HG03565 (cell line): ENCODE results near the gene ZNF526.

Experiments used
- ATAC-seq: cut with Tn5 transposase; IDR thresholded peaks from one replicate; pipeline ENCODE4 v1.9.1; 2021; ENCODE audit warnings: mild to moderate bottlenecking, moderate library complexity; ENCODE audit not compliant: unreplicated experiment

Gene ZNF526, protein sequence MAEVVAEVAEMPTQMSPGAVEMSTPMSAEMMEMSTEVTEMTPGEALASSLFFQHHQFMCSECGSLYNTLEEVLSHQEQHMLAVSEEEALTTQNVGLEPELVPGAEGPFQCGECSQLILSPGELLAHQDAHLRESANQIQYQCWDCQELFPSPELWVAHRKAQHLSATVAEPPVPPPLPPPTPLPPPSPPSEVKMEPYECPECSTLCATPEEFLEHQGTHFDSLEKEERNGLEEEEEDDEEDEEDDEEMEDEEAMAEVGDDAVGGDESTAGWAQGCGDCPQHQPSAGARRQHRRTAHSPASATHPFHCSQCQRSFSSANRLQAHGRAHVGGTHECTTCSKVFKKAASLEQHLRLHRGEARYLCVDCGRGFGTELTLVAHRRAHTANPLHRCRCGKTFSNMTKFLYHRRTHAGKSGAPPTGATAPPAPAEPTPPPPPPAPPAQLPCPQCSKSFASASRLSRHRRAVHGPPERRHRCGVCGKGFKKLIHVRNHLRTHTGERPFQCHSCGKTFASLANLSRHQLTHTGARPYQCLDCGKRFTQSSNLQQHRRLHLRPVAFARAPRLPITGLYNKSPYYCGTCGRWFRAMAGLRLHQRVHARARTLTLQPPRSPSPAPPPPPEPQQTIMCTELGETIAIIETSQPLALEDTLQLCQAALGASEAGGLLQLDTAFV

DNA sequence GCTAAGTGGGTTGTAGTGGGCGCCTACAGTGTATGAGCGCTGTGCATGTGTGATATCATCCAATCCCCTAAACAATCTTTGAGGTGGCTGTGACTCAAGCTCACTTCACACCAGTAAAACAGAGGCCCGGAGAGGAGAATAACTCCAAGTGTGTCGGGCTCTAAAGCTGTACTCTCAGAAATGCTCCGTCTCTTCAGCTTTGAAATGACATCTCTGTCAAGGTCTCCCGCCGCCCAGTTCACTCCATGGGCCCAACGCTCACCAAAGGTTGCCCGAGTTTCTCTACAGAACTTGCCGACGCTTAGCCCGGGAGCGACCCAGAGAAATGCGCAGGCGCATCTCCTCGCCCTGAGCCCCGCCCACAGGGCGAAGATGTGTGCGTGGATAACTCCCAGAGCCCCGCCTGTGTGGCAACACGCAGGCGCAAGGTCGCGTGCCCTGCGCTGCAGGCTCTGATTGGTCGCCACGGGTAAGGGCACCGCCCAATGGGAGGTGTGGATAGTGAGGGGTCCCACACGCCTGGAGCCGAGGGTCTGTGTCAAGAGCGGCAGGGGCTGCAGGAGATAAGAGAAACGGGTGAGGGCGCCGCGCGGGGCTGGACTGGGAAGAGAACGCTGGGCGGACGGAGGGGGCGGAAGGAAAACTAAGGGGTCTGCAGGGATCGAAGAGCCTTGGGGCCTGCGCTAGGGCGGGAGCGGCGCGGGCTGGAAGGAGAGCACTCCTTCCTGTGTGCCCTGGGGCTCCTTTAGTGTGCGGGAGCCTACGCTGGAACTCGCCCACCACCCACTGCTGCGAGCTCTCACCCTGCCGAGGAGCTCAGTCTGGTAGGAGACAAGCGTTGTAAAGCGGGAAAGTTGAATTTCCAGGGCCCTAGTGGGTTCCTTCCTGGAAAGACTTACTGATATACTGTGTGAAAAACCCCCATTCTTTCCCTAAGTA lies at the start of gene ZNF526:
Gene ZNF526 (plus strand): TSS at position 501 of the 939 bp plus-strand sequence. CDS start 4,092 bp downstream, outside the sequence.
- ATAC-seq: peak; percentile 68

DNA sequence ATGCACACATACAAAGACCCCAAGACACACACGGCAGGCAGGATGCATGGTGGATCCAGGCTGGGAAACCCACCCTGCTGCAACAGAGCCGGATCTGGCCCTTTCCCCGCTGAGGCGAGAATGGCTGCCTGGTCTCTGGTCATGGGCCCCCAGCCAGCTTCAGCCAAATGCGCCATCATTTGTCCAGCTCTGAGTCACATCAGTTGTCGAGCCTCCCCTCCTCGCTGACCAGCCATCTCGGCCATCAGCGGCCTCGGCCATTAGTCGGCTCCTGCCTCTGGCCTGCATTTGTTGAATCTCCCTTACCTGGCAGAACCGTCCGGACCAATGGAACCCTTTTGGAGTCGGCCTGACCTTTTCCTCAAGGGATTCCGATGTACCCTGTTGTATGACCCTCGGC lies 49.4 kb upstream of the ZNF526 start:
- ATAC-seq: no peak

DNA sequence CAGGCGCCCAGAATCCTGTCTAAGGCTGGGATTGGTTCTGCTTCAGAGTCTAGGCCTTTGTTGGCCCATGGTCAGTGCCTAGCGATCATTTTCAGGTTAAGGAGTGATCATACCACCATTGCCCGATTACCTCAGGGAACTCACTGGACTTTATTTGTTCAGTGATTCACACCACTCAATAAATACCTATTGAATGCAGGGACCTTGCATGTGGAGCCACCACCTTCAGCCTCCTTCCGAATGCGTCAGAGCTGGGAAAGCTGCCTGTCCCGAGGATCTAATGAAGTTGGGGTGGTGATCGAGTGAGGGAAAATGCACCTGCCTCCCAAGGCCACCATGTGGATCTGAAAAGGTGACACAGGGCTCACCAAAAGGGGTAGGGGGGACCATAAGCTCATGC lies 47.9 kb upstream of the ZNF526 start:
- ATAC-seq: no peak

DNA sequence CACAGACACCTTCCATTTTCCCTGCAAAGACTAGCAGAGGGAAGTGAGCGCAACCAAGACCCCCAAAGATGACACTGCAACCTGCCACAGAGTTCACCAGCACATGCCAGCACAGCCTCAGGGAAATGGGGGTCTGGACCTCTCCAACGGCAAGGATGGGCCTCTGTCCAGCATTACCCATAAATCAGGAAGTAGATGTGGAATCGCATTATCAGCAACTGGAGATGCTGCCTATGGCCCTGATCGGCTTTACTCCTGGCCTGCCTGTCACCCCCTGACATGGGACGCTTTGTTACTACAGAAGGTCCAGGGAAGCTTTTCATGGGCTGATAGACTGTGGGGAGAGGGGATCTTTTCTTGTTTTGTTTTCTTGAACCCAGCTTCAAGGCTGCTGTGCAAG lies 46.4 kb upstream of the ZNF526 start:
- no peak for ATAC-seq

DNA sequence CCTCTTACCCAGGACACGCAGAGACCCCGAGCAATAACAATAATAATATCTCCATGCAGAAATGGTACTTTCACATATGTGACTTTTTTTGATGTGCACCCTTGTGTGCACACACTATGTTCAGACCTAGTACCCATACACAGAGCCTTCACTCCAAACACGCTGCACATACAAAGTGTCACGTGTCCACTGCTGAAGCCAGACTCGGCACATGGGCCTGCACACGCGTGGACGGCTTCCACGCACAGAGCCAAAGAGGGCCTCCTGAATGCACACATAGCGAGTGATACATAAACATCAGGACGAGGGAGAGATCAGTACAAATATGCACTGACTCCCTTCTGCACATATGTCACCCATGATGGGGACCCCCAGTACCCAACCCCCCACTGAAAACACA lies 45.9 kb upstream of the ZNF526 start:
- ATAC-seq: no peak

DNA sequence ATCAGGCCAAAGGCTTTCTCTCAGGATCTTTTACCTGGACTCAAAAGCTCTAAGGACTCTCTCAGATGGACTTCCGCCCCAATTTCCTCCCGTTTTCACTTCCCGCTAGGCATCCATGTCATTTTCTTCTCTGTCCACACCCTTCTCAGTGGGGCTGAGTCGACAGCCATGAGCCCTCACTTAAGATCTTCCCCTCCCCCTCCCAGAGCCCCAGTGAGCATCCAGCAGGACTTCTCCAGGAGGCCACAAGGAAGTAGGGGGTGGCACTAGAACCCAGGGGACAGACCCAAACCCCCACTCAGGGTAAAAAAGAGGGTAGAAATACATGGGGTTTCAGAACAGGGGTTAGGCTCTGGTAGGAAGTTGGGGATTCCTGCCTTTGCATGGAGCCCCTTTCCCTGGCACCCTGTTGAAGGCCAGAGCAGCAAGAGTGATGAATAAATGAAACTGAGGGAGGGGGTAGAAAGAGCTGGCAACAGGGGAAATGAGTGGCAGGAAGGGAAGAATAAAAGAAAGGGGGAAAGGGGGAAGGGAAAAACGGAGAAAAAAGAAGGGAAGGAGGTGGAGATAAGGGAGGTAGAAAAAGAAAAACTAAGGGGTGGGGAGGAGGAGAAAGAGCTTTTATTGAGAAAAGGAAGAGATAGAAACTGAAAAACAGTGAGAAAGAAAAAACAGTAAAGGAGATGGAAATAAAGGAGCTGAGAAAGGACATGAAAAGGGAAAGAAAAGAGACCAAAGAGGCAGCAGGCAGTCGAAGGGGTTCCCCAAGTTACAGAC lies 45.0 kb upstream of the ZNF526 start:
- ATAC-seq: no peak

DNA sequence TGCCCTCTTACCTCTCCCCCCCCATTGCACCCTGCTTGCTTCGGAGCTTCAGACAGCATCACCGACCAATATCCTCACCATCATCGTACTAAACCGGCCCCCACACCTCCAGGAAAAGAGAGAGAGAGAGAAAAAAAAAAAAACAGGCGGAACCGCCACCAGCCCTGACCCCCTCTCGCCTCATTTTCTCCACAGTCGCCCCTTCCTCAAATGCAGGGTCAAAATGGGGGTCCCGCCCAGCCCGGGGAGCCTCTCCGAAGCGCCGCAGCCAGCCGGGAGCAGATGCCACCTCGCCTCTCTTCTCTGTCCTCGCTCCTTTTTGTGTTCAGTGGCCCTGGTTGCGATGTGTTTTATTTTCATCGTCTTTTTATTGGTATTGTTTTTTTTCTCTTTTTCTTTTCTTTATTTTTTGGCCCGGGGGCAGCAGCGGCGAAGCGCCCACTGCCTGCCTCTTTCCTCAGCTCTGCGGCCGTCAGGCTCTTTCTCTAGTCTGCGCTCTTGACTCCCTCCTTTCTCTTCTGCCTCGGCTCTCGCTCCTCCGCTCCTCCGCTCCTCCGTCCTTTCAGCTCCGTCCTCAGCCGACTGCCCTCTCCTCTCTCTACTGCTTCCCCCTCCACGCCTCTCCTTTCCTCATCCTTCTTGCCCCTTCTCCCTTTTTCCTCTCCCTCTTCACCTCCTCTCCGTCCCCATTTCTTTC lies 44.0 kb upstream of the ZNF526 start:
- ATAC-seq: no peak

DNA sequence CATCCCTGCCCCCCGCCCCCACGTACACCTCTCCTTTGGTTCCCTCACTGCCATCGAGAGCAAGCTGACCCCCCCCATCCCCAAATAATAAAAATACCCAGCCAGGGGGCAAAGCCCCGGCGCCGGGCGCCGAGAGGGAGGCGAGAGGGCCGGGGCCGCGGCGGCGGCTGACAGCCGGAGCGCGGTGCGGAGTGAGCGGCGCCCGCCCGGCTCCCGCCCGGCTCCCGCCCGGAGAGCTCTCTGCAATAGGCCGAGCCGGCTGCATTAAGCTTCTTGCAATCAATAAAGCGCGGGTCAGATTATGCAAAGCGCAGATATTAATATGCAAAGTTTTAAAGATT lies 43.5 kb upstream of the ZNF526 start:
- no peak for ATAC-seq

DNA sequence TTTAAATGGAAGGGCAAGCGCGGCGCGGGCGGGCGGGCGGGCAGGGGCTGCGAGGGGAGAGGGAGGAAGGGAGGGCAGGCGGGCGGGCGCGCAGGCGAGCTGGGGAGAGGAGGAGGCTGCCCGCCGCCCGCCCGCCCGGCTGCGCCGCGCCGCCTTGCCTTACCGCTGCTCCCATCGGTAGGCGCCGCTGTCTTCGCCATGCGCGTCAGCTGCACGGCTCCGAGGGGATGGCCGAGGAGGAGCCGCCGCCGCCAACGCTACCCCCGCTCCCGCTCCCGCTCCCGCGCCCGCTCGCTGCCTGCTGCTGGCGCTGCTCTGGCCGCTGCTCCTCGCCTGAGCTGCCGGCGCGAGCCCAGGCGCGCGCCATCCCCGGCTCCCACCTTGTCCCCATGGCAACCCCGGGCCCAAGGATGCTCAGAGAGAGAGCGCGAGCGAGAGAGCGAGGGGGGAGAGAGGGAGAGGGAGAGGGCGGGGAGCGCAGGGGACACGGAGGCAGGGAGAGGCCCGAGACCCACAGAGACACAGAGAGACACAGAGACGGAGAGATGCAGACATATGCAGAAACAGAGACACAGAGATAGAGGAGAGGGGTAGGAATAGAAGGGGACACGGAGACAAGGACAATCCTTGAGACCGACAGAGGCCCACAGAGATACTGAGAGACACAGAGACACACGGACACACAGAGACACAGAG lies 43.0 kb upstream of the ZNF526 start:
- no peak for ATAC-seq

DNA sequence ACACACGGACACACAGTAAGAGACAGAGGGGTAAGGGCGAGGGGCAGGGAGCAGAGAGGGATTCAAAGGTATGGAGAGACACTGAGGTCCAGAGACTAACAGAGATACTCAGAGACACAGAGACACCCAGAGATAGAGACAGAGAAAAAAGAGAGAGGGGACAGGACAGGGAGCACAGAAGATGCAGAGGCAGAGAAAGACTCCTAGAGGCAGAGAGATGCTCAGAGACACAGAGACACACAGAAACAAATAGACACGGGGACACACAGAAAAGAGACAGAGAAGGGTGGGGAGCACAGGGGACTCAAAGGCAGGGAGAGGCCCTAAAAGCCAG lies 42.5 kb upstream of the ZNF526 start:
- no peak for ATAC-seq

DNA sequence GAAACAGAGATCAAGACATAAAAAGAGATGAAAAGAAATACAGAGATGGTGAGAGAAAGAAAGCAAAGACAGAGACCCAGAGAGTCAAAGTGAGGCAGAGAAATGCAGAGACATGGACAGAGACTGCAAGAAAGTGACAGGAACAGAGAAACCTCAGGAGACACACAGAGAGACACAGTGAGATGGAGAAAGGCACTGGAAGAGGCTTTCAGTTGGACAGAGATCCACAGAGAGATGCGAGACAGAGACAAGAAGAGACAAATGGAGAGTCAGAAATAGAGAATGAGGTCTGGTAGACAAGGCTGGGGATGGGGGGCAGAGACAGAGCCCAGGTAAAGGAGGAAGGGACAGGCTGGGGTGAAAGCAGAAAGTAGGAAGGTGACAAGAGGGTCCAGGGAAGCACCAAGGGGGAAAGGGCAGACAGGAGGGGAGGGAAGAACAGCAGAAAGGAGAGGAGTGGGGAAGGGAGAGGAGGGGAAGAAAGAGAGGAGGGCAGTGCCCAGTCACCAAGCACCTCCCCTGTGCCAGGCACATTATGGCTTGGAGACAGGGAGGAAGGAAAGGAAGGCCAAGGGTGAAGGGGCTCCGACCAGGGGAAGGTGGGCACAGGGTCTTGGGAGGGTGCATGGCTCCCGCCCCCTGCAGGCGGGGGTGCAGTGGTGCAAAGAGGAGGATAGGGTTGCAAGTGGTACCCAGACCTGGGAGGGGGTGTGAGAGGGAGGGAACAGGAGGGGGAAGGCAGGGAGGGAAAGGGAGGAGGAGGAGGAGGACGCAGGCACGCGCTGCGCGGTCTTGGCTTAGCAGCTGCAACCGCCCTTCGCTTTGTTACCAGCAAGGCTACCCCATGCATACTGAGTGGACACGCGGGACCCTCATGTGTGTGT lies 41.1 kb upstream of the ZNF526 start:
- no peak for ATAC-seq

DNA sequence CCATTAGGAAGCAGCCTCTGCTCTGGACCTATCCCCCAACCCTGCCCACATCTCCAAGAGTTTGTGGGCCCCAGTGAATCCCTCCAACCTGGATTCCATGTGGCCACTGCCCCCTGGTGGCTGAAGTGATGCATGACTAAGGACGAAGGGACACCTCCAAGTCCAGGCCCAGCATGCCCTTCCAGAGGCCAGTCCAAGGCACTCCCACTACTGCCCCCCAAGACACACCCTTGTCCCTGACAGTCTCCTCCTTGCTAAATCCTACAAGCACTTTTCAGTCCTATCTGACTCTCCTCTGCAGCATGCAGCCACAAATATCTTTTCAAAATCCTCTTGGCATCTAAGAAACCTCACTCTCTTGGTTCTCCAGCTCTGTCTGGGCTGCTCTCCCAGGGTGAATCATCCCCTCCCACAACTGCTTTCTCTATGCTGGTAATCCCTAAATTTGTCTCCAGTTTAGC lies 35.7 kb upstream of the ZNF526 start:
- no peak for ATAC-seq

DNA sequence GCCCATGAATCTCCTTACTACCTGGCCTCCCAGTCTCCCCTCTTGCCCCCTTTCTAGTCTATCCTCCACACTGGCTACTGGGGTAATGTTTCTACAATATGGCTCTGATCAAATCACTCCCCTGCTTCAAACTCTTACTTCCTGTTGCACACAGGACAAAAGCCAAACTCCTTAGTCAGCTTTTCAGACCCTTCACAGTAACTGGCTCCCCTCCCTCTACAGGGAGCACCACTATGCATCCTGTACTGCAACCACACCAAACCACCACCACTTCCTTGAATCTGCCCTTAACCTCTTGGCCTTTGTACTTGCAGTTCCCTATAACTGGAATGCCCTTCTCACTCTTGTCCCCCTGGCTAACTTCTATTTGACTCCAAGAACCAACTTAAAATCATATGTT lies 34.8 kb upstream of the ZNF526 start:
- ATAC-seq: no peak

DNA sequence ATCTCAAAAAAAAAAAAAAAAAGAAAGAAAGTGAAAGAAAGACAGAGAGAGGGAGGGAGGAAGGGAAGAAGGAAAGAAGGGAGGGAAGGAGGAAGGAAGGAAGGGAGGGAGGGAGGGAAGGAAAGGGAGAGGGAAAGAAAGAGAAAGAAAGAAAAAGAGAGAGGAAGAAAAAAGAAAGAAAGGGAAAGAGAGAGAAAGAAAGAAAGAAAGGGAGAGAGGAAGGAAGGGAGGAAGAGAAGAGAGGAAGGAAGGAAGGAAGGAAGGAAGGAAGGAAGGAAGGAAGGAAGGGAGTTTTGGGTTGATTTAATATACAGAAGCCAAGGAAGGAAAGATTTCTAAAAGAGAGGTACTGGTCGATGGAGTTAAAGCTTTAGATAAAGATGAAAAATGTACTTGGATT lies 31.4 kb upstream of the ZNF526 start:
- no peak for ATAC-seq

DNA sequence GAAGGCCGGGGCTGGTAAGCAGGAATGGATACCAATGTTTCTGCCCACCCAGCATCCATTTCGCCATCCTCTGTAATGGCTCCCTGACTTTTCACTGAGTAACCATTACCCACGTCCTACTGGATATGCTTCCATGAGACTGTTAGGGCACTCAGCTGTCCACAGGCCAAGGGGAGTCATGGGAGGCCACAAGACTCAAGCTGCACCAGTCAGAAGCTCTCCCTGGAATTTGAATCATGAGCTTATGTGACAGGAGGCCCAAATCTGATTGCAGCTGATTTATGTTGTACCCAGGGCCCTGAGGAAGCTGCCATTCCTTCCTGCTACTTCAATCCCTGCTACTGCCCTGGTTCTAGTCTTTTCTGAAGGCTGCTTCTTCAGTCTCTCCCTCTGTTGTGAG lies 31.0 kb upstream of the ZNF526 start:
- no peak for ATAC-seq

DNA sequence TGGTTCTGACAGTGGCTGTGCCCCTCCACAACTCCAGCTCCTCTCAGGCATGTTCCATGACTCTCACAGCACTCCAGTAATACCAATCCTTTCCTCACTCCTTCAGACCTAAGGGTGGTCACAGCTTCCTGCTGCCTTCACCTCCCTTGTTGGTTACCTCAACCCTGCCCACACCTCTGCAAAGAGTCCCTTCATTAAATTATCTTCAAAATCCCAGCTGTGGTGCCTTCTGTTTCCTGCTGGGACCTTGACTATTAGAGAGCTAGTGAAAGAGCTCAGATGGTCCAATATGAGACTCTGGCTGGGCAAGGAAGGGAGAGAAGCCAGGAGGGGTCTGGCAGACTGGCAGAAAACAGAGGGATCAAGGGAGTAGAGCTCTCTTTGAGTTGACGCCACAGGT lies 28.8 kb upstream of the ZNF526 start:
- ATAC-seq: no peak

DNA sequence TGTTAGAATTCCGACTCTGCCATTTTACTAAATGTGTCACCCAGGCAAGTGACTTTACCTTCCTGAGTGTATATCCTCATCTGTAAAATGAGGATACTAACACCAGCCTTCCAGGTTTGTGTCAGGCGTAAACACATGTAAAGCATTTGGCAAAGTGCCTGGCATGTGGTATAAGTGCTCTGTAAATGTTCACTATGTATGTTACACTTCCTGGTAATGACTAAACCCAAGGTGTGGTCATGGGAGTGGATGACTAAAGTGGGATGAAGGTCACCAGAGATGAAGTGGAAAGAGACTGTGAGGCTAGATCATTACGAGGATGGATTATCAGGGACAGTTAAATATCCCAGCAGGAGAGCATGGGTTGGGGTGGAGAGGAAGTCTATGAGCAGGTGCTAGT lies 28.3 kb upstream of the ZNF526 start:
- ATAC-seq: no peak

DNA sequence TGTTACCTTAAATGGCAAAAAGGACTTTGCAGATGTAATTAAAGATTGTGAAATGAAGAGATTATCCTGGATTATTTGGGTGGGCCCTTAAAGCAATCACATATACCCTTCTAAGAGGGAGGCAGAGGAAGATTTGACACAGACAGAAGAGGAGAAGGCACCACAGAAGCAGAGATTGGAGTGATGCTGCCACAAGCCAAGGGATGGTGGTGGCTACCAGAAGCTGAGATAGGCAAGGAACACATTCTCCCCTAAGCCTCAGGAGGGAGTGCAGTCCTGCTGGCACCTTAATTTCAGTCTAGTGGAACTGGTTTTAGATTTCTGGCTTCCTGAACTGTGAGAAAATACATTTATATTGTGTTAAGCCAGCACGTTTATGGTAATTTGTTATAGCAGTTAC lies 26.8 kb upstream of the ZNF526 start:
- ATAC-seq: no peak

DNA sequence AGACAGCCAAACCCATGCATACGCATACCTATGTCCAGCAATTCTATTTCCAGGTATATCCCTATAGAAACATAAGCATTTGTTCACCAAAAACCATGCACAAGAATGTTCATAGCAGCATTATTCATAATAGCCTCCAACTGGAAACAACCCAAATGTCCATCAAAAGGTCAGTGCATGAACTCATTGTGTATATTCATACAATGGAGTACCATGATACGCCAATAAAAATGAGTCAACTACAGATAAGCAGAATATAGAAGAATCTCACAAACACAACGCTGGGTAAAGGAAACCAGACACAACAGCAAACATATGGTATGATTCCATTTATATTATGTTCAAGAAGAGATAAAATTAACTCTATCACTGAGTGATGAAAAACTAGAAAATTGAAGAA lies 26.4 kb upstream of the ZNF526 start:
- ATAC-seq: no peak
